ENCODE measurements around the gene RAB1B. TPM values are rescaled to one million over a fixed set of nuclear protein-coding genes. Genes with fewer than 3 reads are reported as not detected.
A peak's percentile ranks its signal among the peaks of the same experiment; 100 is the strongest.

RAB1B gene
- total RNA-seq, 1 donor from 2014 or later, result 150 TPM

GRCh38 chr11:66268952-66269905 is 790 bp downstream of the RAB1B start:
- H3K36me3 Mint-ChIP-seq (ENCODE audit: unreplicated experiment), result peaks cover 24% of the 10 kb centered on the region
- H3K9me3 Mint-ChIP-seq (ENCODE audit: unreplicated experiment), result no peaks in the 10 kb centered on the region
- H3K27ac Mint-ChIP-seq (ENCODE audit: unreplicated experiment), result peak overlapping the region; percentile 99
- DNase-seq (ENCODE audit: extremely low spot score, unreplicated experiment), result no peak
- peaks cover 23% of the 10 kb centered on the region for H3K4me1 Mint-ChIP-seq (ENCODE audit: unreplicated experiment)
- peak; percentile 42 for TF ChIP-seq CTCF (IDR thresholded peaks at IDR 0.05)
- peak overlapping the region; percentile 86 for H3K4me3 Mint-ChIP-seq (ENCODE audit: unreplicated experiment)
- H3K27me3 Mint-ChIP-seq (ENCODE audit: unreplicated experiment), result no peaks in the 10 kb centered on the region

GRCh38 chr11:66271816-66272215 is 3.4 kb downstream of the RAB1B start:
- no peak for TF ChIP-seq CTCF (IDR thresholded peaks at IDR 0.05)
- H3K27me3 Mint-ChIP-seq (ENCODE audit: unreplicated experiment), result no peaks in the 10 kb centered on the region
- H3K4me3 Mint-ChIP-seq (ENCODE audit: unreplicated experiment), result no peak overlapping the region
- H3K4me1 Mint-ChIP-seq (ENCODE audit: unreplicated experiment), result peaks cover 22% of the 10 kb centered on the region
- H3K9me3 Mint-ChIP-seq (ENCODE audit: unreplicated experiment), result no peaks in the 10 kb centered on the region
- H3K27ac Mint-ChIP-seq (ENCODE audit: unreplicated experiment), result no peak overlapping the region
- H3K36me3 Mint-ChIP-seq (ENCODE audit: unreplicated experiment), result peaks cover 29% of the 10 kb centered on the region
- no peak for DNase-seq (ENCODE audit: extremely low spot score, unreplicated experiment)

- Mint-ChIP-seq H3K27me3 (ENCODE audit: unreplicated experiment) (no peaks in the 10 kb centered on the region), H3K4me1 (ENCODE audit: unreplicated experiment) (peaks cover 20% of the 10 kb centered on the region), H3K36me3 (ENCODE audit: unreplicated experiment) (peaks cover 29% of the 10 kb centered on the region), H3K27ac (ENCODE audit: unreplicated experiment) (no peak overlapping the region), H3K4me3 (ENCODE audit: unreplicated experiment) (no peak overlapping the region), H3K9me3 (ENCODE audit: unreplicated experiment) (no peaks in the 10 kb centered on the region)
- no peak for TF ChIP-seq CTCF (IDR thresholded peaks at IDR 0.05)
- DNase-seq (ENCODE audit: extremely low spot score, unreplicated experiment), result no peak
Measured at GRCh38 chr11:66272596-66272995, 4.2 kb downstream of the RAB1B start.

- Mint-ChIP-seq H3K9me3 (ENCODE audit: unreplicated experiment) (no peaks in the 10 kb centered on the region), H3K27me3 (ENCODE audit: unreplicated experiment) (no peaks in the 10 kb centered on the region), H3K27ac (ENCODE audit: unreplicated experiment) (no peak overlapping the region), H3K36me3 (ENCODE audit: unreplicated experiment) (peaks cover 29% of the 10 kb centered on the region), H3K4me3 (ENCODE audit: unreplicated experiment) (no peak overlapping the region), H3K4me1 (ENCODE audit: unreplicated experiment) (peaks cover 25% of the 10 kb centered on the region)
- no peak for DNase-seq (ENCODE audit: extremely low spot score, unreplicated experiment)
- TF ChIP-seq CTCF (IDR thresholded peaks at IDR 0.05), result no peak
Measured at GRCh38 chr11:66274219-66274618, 5.8 kb downstream of the RAB1B start.

GRCh38 chr11:66275396-66275795 is 7.0 kb downstream of the RAB1B start:
- H3K9me3 Mint-ChIP-seq (ENCODE audit: unreplicated experiment), result no peaks in the 10 kb centered on the region
- H3K36me3 Mint-ChIP-seq (ENCODE audit: unreplicated experiment), result peaks cover 29% of the 10 kb centered on the region
- no peak for DNase-seq (ENCODE audit: extremely low spot score, unreplicated experiment)
- no peak overlapping the region for H3K4me3 Mint-ChIP-seq (ENCODE audit: unreplicated experiment)
- H3K4me1 Mint-ChIP-seq (ENCODE audit: unreplicated experiment), result peaks cover 19% of the 10 kb centered on the region
- H3K27ac Mint-ChIP-seq (ENCODE audit: unreplicated experiment), result no peak overlapping the region
- TF ChIP-seq CTCF (IDR thresholded peaks at IDR 0.05), result no peak
- H3K27me3 Mint-ChIP-seq (ENCODE audit: unreplicated experiment), result no peaks in the 10 kb centered on the region

Data from osteocyte (in vitro differentiated cells).